ENCODE results near the gene TMEM18. TPM values are rescaled to one million over a fixed set of nuclear protein-coding genes. Genes with fewer than 3 reads are reported as not detected.

Gene TMEM18
- total RNA-seq, 4 donors from 2014 or later = 17.8 to 27.3 (median 21.5) TPM

DNA sequence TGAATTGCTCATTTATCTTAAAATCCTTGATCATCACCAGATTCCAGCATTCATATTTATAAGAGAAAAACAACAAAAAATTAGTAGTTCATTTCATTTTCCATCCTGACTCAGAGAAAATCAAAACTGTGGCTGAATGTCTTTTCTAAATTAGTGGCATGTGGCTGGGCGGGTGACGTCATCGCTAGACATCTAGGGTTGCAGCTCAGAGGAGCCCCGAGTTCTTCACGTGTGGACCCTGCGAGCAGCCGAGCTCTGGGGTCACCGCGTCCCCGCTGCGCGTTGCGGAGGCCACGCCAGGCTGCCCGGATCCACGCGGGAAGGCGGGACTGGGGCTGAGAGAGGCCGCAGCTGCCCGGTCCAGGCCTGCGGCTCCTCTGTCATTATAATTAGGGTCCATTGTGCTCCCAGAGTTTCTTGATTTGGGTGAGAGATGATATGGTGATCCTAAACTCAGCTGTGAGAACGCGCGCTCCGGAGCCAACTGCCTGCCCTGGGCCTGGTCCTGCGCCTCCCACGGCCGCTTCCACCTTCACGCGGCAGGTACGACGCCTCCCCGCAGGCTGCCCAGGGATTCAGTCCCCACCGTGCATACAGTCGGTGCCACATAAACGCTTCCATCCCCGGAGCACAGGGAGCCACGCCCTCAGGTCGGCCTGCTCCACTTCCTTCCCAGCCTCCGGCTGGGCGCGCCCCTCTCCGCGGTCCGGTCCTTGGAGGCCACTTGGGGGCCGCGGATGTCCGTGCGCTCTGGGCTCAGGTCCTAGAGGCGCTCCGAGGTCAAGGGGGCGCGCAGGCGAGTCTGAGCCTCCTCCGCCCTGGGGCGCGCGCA, 56.5 kb downstream of the TMEM18 start:
- DNase-seq (ENCODE audit: low spot score) (no peak), ATAC-seq (ENCODE audit: low FRiP score) (no peak)
- TF ChIP-seq, protein P1, sequence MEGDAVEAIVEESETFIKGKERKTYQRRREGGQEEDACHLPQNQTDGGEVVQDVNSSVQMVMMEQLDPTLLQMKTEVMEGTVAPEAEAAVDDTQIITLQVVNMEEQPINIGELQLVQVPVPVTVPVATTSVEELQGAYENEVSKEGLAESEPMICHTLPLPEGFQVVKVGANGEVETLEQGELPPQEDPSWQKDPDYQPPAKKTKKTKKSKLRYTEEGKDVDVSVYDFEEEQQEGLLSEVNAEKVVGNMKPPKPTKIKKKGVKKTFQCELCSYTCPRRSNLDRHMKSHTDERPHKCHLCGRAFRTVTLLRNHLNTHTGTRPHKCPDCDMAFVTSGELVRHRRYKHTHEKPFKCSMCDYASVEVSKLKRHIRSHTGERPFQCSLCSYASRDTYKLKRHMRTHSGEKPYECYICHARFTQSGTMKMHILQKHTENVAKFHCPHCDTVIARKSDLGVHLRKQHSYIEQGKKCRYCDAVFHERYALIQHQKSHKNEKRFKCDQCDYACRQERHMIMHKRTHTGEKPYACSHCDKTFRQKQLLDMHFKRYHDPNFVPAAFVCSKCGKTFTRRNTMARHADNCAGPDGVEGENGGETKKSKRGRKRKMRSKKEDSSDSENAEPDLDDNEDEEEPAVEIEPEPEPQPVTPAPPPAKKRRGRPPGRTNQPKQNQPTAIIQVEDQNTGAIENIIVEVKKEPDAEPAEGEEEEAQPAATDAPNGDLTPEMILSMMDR (IDR thresholded peaks at IDR 0.05) = no peak

DNA sequence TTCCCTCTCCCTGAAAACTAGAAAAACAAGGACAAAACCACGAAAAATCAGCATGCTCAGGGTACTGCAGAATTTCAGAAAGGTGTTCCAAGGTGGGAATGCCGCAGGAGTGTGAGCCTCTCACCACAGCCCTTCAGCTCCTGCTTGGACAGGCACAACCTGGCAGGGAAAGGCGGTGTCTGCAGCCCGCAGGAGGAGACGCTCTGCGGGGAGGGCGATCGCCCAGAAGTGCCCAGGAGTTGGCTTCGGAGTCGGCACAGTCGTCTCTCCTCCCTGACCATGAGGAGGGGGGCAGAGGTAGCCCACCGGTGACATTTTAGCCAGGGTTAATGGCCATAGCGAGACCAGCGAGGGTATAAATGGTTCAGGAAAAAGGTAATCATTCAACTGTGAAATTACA, 57.2 kb downstream of the TMEM18 start:
- TF ChIP-seq, protein P1 (IDR thresholded peaks at IDR 0.05) = no peak
- ATAC-seq (ENCODE audit: low FRiP score) (no peak), DNase-seq (ENCODE audit: low spot score) (no peak)

DNA sequence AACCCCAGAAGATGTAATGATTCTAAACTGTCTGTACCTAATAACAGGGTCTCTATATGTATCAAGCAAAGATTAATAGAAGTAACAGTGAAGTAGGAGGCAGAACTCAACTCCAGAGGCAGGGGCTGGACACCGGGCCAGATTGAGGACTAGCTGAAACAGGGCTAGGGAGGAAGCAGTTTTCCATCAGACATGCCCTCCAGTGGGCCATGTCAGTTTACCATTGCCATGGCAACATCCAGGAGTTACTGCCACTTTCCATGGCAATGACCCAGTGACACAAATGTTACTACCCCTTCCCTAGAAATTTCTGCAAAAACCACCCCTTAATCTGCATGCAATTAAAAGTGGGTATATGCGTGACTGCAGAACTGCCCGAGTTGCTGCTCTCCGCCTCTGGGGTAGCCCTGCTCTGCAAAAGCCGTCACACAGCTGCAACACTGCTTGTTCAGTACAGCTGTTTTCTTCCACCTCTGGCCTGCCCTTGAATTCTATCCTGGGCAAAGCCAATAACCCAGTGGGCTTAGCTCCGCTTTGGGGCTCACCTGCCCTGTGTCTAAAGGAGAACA, 58.7 kb downstream of the TMEM18 start:
- ATAC-seq (ENCODE audit: low FRiP score) = no peak
- no peak for DNase-seq (ENCODE audit: low spot score)
- TF ChIP-seq, protein P1 (IDR thresholded peaks at IDR 0.05) = no peak

DNA sequence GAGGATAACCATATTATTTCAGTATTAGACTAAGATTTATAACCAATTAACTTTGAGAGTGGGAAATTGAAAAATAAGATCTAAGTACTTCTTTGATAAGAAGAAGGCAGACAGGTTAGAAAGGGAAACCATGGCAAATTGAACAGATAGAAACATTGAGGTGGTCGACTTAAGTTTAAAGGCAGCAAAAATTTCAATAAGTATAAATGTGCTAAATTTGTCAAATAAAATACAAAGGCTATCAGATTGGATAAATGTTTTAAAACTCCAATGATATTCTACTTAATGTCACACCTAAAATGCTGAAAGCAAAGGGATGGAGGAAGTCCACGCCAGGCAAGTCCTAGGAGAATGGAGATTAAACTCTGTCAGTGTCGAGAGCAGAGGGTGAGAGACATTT, 59.2 kb downstream of the TMEM18 start:
- no peak for ATAC-seq (ENCODE audit: low FRiP score)
- DNase-seq (ENCODE audit: low spot score) = no peak
- TF ChIP-seq, protein P1 (IDR thresholded peaks at IDR 0.05) = no peak

Data from omental fat pad (tissue), 4 donors.